Glomerular visceral epithelial cell (primary cell): Measurements from ENCODE around the gene ZNF124.
"Not testable (repeated sequence)": the region's sequence is repeated elsewhere in the genome, so short reads cannot be mapped to it uniquely, and the experiment has no call there.

ENCODE experiments used
- DNase-seq: peaks from one replicate; pipeline ENCODE4 v3.0.0-alpha.2; 2016; ENCODE audit errors: extremely low spot score

The ZNF124 gene

DNA sequence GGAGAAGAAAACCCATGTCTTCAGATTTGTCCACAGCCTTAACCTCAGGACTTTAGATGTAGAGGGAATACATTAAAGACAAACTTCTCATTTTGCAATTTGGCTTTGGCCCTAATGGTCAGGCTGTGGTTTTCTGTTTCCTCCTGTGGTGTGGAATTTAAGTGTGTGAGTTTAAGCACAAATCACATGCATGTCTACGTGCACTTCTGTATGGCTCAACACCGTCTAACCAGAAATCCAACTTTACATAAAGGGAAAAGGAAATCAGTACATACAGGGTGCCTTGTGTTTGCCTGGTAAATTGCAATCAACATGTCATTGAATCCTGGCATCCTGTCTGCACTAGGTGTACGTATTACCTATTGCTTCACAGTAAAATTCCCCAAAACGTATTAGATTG is 1.2 kb upstream of the ZNF124 start:
- DNase-seq, result no peak

DNA sequence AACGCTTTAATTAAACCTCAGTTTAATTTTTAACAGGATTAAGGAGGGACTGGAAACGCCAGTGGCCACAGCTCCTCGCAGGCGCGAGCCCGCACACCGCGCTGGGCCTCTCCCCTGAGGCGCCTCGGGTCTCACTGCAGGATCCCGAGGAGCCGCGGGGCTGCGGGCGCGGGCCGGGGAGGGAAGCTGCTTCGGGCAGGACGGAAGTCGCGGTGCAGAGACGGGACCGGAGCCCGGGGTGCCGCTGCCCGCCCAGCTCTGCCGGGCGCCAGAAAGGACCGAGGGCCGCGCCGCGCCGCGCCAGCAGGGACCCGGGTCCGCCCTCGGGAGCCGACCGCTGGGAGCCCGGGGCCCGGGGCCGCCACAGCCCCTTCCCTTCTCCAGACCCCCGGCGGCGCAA is 377 bp downstream of the ZNF124 start:
- not testable (repeated sequence) for DNase-seq

DNA sequence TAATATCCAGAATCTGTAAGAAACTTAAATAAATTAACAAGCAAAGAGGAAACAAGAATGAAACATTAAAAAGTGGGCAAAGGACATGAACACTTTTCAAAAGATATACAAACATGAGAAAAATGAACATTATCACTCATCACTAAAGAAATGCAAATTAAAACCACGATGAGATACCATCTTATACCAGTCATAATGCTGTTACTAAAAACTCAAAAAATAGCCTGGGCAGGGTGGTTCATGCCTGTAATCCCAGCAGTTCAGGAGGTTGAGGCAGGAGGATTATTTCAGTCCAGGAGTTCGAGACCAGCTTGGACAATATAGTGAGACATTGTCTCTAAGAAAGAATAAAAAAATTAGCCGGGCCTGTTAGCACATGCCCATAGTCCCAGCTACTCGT is 6.1 kb downstream of the ZNF124 start:
- DNase-seq, result no peak

DNA sequence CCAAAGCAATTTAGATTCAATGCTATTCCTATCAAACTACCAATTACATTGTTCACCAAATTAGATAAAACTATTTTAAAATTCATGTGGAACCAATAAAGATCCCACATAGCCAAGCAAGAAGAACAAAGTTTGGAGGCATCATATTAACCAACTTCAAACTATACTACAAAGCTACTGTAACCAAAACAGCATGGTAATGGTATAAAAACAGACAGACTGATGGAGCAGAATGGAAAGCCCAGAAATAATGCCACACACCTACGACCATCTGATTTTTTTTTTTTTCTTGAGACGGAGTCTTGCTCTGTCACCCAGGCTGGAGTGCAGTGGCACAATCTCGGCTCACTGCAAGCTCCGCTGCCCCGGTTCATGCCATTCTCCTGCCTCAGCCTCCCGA is 7.1 kb downstream of the ZNF124 start:
- DNase-seq, result no peak

DNA sequence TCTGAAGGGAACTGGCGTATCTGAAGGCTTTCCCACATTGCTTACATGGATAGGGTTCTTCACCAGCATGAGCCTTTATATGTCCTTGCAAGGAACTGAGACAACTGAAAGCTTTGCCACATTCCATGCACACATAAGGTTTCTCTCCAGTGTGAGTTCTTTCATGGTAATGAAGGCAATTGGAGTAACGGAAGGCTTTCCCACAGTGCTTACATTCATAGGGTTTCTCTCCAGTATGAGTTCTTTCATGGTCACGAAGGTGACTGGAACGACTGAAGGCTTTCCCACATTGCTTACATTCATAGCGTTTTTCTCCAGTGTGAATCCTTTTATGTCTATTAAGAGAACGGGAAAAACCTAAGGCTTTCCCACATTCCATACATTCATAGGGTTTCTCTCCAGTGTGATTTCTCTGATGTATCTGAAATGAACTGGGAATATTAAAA is 15.0 kb downstream of the ZNF124 start:
- DNase-seq, result no peak

DNA sequence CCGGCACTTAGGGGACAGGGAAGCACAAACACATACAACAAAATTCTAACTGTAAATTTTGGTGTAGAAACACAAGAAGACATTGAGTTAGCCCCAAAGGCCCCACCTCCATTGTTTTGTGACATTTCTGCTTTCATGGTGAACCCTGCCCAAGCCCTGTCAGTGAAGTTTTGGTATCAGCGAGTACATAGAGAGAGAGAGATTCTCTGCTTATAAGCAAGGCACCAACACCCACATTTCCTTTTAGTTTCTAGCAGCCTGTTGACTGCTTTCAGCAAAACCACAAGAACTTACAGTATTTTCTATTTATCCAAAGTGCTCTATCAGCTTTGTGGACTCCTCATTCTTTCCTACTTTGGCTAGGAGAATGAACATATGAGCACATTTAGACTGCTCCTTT is 24.0 kb downstream of the ZNF124 start:
- DNase-seq, result no peak

DNA sequence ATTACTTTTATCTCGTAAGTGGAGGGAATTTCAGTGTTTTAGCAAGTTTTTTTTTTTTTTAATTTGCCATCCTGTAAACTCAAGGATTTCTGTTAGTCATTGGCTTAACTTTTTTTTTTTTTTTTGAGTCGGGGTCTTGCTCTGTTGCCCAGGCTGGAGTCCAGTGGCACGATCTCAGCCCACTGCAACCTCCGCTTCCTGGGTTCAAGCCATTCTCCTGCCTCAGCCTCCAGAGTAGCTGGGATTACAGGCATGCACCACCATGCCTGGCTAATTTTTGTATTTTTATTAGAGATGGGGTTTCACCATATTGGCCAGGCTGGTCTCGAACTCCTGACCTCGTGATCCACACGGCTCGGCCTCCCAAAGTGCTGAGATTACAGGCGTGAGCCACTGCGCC is 24.7 kb downstream of the ZNF124 start:
- not testable (repeated sequence) for DNase-seq

DNA sequence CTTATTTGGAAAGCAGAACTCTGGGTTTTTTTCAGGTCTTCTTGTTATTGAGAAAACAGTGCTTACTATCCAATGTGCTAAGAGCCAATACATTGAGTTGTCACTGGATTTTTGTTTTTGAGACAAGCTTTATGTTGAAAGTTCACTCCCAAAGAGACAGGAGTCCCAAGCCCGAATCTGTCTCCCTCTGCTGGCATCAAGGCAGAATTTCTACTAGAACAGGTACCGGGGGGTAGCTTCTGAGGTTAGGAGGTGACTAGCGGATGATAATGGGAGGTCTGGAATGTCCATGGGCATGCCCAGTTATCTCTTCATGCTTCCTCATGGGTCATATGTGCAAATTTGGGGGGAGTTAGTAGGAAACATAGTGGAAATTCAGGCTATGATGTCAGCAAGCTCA is 25.1 kb downstream of the ZNF124 start:
- DNase-seq, result no peak

DNA sequence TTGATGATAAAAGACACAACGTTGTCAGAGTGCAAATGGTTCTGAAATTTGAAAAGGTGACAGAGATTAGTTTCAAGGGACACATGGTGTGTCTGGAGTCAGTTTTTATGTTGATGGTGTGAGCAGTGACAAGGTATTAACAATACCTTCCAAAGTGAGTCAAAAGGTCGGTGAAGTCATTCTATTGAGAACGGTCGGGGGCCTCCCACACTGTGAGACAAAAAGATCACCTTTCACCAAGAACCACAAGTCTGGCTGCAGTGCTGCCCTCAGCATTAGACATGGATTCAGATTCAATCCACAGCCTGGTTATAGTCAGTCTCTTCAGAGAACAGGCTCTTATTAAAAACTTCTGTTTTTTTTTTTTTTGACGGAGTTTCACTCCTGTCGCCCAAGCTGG is 26.5 kb downstream of the ZNF124 start:
- no peak for DNase-seq

DNA sequence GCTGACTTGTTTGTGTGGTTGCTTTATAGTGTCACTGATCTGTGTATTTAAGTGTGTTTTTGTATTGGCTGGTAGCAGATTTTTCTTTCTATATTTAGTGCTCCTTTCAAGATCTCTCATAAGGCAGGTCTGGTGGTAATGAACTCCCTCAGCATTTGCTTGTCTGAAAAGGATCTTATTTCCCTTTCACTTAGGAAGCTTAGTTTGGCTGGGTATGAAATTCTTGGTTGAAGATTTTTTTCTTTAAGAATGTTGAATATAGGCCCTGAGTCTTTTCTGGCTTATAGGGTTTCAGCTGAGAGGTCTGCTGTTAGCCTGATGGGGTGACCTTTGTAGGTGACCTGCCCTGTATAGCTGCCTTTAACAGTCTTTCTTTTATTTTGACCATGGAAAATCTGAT is 32.3 kb downstream of the ZNF124 start:
- not testable (repeated sequence) for DNase-seq

DNA sequence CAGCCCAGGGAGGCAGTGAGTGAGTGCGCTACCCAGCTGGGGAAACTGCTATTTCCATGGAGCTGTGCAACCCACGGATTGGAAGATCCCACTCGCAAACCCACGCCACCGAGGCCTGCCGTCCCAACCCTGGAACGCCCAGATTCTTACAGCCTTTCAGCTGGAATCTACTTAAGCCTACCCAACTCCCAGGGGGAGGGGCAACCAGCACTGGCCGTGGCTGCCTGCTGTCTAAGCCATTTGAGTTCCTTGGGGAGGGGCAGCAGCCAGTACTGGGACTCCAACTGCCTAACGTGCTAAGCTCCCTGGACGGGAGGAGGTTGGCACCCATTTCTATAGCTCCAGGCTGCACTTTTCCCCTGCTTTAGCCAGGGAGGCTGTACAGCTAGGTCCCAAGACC is 40.6 kb downstream of the ZNF124 start:
- DNase-seq, result no peak

DNA sequence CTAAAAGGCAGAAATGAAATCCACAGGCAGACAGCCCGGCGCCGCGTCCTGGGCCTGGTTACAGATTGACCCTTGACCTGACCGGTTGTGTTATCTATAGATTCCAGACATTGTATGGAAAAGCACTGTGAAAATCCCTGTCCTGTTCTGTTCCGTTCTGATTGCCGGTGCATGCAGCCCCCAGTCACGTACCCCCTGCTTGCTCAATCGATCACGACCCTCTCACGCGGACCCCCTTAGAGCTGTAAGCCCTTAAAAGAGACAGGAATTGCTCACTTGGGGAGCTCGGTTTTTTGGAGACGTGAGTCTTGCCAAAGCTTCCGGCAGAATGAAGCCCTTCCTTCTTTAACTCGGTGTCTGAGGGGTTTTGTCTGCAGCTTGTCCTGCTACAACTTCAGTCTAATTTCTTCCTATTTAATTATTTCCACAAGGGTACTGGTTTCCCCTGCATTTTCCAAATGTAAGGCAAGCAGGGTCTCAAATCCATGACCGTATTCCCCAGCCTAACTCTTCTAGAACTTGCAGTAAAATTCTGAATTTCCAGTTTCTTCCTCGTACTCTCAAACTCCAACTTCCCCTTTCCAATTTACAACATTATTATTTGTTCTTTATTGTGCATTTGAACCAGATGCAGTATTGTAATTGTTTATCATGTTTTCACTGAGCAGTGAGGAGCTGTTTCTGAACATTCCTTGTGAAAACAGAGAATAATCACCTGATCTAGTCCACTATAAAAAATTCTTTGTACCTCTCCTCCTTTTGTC is 44.1 kb downstream of the ZNF124 start:
- DNase-seq, result not testable (repeated sequence)

DNA sequence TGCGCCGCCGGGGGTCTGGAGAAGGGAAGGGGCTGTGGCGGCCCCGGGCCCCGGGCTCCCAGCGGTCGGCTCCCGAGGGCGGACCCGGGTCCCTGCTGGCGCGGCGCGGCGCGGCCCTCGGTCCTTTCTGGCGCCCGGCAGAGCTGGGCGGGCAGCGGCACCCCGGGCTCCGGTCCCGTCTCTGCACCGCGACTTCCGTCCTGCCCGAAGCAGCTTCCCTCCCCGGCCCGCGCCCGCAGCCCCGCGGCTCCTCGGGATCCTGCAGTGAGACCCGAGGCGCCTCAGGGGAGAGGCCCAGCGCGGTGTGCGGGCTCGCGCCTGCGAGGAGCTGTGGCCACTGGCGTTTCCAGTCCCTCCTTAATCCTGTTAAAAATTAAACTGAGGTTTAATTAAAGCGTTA is 45.2 kb downstream of the ZNF124 start:
- DNase-seq, result not testable (repeated sequence)

DNA sequence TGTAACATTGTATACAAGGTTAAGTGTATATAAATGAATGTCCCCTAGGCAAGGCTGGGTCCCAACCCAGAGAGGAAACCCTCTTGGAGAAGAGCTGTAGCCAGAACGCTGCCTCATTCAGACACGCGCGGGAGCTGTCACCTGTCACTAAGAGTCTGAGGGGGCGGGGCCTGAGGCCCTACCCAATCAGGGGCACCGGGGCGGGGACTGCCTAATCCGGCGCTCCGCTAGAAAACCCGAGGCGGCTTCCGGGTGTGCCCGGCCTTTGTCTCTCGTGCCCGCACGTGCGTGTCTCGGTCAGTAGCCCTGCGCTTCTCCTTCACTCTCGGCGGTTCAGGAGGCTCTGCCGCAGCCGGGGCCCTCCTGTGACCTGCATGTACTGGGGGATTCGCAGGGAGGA is 45.7 kb downstream of the ZNF124 start:
- DNase-seq, result not testable (repeated sequence)

DNA sequence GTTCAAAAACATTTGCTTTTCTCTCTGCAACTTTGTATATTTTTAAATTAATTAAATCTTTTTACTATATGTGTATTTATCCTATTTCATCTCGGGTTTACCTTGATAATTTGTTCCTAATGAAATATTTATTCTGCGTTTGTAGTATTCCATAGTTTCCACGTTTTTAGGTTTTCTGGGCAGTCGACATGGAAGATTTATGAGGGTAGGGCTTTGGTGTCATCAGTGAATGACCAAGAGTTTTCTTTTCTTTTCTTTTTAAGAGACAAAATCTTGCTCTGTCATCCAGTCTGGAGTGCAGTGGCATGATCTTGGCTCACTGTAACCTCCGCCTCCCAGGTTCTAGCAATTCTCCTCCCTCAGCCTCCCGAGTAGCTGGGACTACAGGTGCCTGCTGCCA is 50.4 kb downstream of the ZNF124 start:
- no peak for DNase-seq

DNA sequence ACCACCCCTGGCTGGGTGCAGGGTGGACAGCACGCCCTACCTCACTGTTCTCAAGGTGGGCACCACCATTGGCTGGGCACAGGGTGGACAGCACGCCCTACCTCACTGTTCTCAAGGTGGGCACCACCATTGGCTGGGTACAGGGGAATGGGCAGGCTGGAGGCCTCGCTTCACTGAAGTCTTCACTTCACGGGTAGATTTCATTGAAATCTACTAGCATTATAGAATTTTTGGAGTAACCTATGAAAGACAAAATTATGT is 51.5 kb downstream of the ZNF124 start:
- DNase-seq, result not testable (repeated sequence)

DNA sequence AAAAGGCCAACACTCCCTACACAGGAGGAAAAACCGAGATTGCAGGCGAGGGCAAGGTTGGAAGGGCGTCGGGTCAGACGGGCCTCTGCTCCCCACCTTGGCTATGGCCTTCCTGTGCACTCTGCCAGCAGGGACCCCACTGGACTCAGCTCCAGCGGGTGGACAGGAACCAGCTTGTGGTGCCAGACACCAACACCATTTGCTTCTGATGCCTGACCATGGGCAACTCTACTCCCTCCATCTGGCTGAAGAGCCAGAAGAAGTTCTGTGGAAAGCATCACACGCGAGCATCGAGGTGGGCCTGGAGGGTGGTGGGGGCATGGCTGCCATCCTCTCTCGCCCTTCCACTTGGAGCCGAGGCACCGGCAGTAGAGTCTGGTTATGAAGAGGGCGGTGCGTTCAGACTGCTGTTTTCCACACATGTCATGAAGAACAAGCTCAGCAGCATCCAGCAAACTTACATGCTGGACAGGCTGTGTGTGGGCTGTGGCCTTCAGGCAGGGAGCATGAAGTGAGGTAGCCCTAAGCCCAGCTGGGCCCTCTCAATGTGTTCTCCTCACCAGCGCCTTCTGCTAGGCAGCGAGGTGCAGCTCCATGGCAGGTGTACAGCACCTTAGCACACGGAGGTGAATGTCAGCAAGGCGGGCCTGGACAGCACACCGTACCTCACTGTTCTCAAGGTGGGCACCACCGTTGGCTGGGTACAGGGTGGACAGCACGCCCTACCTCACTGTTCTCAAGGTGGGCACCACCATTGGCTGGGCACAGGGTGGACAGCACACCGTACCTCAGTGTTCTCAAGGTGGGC is 52.0 kb downstream of the ZNF124 start:
- no peak for DNase-seq

DNA sequence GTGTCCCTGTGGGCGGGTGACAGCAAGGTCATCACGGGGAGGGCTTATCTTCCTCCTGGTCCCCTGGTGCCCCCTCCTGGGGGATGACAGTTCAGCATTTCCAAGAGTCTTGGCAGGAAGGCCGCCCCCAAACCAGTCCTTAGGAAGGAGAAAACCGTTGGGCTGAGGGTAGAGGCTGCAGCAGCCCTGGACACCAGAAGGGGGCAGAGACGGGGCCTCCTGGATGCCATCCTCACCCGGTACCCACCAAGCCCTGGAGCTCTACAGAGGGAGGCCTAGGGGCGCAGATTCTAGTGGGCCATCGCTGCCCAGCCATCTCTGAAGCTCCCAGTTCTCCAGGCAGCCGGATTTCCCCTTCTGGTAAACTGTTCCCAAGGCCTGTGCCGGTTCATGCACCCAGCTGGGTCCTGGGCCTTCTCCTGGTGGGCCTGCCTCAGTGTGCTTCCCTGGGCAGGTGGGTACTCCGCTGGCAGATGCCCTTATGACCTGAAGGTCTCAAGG is 52.8 kb downstream of the ZNF124 start:
- DNase-seq, result no peak

DNA sequence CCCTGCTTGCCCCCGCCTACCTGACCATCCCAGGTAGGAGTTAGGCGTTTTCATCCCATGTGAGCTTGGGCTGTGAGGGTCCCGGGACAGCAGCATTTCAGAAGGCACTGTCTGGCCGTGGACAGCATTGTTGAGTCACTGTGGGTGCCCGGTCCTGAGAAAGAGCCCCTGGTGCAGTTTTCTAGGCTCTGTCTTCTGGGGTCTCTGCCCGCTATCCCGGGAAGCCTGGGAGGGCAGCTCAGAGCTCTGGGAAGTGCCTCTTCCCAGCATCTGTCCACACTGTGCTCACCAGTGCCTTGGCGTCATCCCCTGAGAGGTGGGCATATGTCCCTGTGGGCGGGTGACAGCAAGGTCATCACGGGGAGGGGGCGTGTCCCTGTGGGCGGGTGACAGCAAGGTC is 56.3 kb downstream of the ZNF124 start:
- no peak for DNase-seq

DNA sequence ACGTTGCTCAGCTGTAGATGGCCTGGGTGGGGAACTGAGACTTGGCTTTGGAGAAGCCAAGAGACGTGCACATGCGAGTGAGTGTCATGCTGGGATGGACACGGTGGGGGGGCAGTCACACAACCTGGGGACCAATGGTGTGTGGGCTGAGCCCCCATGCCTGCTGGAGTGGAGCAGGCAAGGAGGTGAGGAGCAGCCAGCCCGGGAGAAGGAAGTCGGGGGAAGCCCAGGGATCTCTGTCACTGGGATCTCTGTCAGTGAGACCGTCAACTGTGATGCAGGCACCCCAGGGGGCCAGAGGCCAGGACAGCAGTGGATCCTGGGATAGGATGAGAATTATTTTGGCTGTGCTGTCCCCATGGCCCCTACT is 56.7 kb downstream of the ZNF124 start:
- no peak for DNase-seq

DNA sequence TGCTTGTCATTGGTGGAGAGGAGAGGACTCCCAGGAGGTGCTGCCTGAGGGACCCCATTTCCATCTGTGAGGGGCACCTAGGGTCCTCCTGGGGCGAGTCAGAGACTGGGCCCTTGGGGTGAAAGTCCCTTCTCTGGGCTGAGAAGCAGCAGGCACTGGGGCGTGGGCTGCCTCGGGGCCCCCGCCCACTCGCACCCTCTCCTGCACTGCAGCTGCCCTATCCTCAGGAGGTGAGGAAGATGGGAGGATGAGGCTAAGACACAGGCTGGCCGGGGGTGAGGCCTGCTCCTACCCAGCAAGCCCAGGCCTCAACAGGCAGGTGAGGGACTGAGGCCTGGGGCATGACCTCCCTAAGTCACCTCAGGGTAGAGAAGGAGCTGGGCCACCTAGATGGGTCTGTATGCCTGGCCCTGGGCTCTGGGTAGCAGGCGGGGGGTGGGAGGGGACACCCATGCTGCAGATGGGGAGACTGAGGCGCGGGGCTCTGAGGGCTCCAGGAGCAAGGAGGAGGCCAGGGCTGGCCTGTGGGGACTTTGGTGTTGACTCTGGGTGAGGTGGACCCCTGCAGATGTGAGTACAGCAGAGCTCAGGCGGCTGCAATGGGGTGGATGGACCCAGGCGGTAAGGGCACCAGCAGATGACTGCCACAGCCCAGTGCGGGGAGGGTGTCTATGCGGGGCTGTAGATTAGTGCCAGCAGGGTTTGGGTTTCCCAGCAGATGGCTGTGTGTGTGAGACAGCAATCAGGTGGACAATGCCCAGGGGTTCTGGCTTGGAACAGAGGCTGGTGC is 57.3 kb downstream of the ZNF124 start:
- no peak for DNase-seq

DNA sequence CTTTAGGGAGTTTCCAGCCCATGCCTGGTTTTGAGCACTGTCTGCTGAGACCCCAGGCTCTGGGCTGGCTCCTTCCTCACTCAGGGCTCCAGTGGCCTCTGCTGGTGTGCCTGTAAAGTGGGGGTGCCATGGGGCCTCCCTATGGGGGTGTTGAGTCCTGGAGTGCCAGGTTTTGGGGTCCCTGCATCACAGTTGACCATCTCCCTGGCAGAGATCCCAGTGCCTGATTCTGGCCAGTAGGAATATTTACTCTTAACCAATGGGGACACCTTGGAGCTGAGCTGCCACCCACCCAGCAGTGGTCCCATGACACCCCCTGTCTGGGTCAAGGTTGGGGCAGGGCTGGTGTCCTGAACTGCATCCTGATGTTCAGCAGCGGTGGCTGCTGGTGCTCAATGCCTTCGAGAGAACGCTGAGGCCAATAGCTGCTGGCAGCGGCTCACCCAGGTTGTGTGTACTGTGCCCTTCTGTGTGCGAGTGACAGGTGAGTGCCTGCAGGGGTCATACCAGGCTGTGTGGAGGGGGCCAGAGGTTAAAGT is 58.0 kb downstream of the ZNF124 start:
- DNase-seq, result no peak
